ENCODE measurements around the gene SNRPD3. TPM values are rescaled to one million over a fixed set of nuclear protein-coding genes. Genes with fewer than 3 reads are reported as not detected.

Gene SNRPD3
- total and polyA plus RNA-seq, 4 donors: 57.2 to 128 (median 85.9) TPM

DNA sequence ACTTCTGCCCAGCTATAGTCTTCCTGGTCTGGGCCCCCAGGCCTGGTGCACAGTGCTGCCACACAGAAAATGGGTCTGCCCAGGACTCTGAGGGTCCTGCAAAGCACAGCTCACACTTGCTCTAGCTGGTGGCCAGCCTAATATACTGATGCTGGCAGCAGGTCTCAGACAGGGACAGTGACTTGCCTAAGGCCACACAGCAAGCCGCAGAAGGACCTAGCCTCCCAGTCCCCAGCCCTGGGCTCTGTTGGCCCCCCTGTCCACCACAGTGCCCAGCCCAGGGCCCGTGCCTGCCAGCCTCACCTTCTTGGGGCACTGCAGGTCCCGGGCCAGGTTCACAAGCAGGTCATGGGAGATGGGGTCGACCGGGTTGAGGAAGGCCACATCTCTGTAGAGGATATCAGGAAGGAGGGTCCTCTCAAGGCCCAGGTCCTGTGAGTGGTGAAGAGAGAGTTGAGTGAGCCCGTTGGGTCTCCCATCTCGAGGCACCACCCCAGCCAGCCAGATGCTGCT is 33.8 kb downstream of the SNRPD3 start:
- Histone ChIP-seq H3K4me3 (ENCODE audit: low read depth in 1 of 3, low read length in 3 of 3) (no peak overlapping the region), H3K4me1 (ENCODE audit: control insufficient read depth in 4 of 4, insufficient read depth in 4 of 4, low read length in 3 of 4) (peaks cover 10 to 23% (median 18%) of the 10 kb centered on the region in 4 donors), H3K9me3 (ENCODE audit: control insufficient read depth in 4 of 4, low read length in 3 of 4) (no peaks in the 10 kb centered on the region), H3K36me3 (ENCODE audit: control insufficient read depth in 4 of 4, insufficient read depth in 3 of 4, low read depth in 1 of 4, low read length in 3 of 4) (peaks cover 0 to 30% (median 6%) of the 10 kb centered on the region in 4 donors), H3K27ac (ENCODE audit: low read depth in 1 of 2, low read length in 2 of 2) (no peak overlapping the region), H3K9ac (ENCODE audit: low read depth in 1 of 2, low read length in 2 of 2) (no peak overlapping the region), H3K27me3 (ENCODE audit: control insufficient read depth in 4 of 4, insufficient read depth in 4 of 4, low read length in 3 of 4) (no peaks in the 10 kb centered on the region)
- no peak for TF ChIP-seq FOXA2 (IDR thresholded peaks at IDR 0.05)
- no peak for TF ChIP-seq EGR1 (IDR thresholded peaks at IDR 0.05; ENCODE audit: low read depth in 2 of 2)
- TF ChIP-seq, protein P1, sequence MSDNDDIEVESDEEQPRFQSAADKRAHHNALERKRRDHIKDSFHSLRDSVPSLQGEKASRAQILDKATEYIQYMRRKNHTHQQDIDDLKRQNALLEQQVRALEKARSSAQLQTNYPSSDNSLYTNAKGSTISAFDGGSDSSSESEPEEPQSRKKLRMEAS (IDR thresholded peaks at IDR 0.05): no peak
- TF ChIP-seq GABPA (IDR thresholded peaks at IDR 0.05 in 1 of 2, conservative IDR thresholded peaks at IDR 0.05 in 1 of 2): no peak
- no peak for TF ChIP-seq FOXA1 (IDR thresholded peaks at IDR 0.05)
- TF ChIP-seq TAF1 (conservative IDR thresholded peaks at IDR 0.05): no peak
- no peak for TF ChIP-seq HNF4A (conservative IDR thresholded peaks at IDR 0.05)
- no peak for TF ChIP-seq JUND (IDR thresholded peaks at IDR 0.05)
- TF ChIP-seq, protein P2, sequence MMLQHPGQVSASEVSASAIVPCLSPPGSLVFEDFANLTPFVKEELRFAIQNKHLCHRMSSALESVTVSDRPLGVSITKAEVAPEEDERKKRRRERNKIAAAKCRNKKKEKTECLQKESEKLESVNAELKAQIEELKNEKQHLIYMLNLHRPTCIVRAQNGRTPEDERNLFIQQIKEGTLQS (IDR thresholded peaks at IDR 0.05): no peak
- no peak for TF ChIP-seq SP1 (IDR thresholded peaks at IDR 0.05)
- TF ChIP-seq NR2F2 (IDR thresholded peaks at IDR 0.05): no peak
- TF ChIP-seq, protein P3, sequence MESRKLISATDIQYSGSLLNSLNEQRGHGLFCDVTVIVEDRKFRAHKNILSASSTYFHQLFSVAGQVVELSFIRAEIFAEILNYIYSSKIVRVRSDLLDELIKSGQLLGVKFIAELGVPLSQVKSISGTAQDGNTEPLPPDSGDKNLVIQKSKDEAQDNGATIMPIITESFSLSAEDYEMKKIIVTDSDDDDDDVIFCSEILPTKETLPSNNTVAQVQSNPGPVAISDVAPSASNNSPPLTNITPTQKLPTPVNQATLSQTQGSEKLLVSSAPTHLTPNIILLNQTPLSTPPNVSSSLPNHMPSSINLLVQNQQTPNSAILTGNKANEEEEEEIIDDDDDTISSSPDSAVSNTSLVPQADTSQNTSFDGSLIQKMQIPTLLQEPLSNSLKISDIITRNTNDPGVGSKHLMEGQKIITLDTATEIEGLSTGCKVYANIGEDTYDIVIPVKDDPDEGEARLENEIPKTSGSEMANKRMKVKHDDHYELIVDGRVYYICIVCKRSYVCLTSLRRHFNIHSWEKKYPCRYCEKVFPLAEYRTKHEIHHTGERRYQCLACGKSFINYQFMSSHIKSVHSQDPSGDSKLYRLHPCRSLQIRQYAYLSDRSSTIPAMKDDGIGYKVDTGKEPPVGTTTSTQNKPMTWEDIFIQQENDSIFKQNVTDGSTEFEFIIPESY (IDR thresholded peaks at IDR 0.05): no peak
- TF ChIP-seq YY1 (IDR thresholded peaks at IDR 0.05): no peak
- TF ChIP-seq HNF4G (IDR thresholded peaks at IDR 0.05): no peak
- TF ChIP-seq, protein P4, sequence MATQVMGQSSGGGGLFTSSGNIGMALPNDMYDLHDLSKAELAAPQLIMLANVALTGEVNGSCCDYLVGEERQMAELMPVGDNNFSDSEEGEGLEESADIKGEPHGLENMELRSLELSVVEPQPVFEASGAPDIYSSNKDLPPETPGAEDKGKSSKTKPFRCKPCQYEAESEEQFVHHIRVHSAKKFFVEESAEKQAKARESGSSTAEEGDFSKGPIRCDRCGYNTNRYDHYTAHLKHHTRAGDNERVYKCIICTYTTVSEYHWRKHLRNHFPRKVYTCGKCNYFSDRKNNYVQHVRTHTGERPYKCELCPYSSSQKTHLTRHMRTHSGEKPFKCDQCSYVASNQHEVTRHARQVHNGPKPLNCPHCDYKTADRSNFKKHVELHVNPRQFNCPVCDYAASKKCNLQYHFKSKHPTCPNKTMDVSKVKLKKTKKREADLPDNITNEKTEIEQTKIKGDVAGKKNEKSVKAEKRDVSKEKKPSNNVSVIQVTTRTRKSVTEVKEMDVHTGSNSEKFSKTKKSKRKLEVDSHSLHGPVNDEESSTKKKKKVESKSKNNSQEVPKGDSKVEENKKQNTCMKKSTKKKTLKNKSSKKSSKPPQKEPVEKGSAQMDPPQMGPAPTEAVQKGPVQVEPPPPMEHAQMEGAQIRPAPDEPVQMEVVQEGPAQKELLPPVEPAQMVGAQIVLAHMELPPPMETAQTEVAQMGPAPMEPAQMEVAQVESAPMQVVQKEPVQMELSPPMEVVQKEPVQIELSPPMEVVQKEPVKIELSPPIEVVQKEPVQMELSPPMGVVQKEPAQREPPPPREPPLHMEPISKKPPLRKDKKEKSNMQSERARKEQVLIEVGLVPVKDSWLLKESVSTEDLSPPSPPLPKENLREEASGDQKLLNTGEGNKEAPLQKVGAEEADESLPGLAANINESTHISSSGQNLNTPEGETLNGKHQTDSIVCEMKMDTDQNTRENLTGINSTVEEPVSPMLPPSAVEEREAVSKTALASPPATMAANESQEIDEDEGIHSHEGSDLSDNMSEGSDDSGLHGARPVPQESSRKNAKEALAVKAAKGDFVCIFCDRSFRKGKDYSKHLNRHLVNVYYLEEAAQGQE (IDR thresholded peaks at IDR 0.05): no peak
- TF ChIP-seq, protein P5, sequence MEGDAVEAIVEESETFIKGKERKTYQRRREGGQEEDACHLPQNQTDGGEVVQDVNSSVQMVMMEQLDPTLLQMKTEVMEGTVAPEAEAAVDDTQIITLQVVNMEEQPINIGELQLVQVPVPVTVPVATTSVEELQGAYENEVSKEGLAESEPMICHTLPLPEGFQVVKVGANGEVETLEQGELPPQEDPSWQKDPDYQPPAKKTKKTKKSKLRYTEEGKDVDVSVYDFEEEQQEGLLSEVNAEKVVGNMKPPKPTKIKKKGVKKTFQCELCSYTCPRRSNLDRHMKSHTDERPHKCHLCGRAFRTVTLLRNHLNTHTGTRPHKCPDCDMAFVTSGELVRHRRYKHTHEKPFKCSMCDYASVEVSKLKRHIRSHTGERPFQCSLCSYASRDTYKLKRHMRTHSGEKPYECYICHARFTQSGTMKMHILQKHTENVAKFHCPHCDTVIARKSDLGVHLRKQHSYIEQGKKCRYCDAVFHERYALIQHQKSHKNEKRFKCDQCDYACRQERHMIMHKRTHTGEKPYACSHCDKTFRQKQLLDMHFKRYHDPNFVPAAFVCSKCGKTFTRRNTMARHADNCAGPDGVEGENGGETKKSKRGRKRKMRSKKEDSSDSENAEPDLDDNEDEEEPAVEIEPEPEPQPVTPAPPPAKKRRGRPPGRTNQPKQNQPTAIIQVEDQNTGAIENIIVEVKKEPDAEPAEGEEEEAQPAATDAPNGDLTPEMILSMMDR (IDR thresholded peaks at IDR 0.05; ENCODE audit: low read depth, low read length, missing input control): no peak
- TF ChIP-seq RAD21 (IDR thresholded peaks at IDR 0.05): no peak
- no peak for TF ChIP-seq RXRA (IDR thresholded peaks at IDR 0.05)
- DNase-seq (ENCODE audit: low spot score): no peak
- 93% methylated on average over 7 of the region's 7 CpGs for WGBS

All from liver (tissue), 9 donors.